HG03097 (cell line): ENCODE data around the gene CHFR.
"Not testable (repeated sequence)": the region's sequence is repeated elsewhere in the genome, so short reads cannot be mapped to it uniquely, and the experiment has no call there.

Experiments
- ATAC-seq: cut with Tn5 transposase; IDR thresholded peaks from one replicate; pipeline ENCODE4 v1.9.1; 2021; ENCODE audit not compliant: unreplicated experiment, low FRiP score

CHFR gene

DNA sequence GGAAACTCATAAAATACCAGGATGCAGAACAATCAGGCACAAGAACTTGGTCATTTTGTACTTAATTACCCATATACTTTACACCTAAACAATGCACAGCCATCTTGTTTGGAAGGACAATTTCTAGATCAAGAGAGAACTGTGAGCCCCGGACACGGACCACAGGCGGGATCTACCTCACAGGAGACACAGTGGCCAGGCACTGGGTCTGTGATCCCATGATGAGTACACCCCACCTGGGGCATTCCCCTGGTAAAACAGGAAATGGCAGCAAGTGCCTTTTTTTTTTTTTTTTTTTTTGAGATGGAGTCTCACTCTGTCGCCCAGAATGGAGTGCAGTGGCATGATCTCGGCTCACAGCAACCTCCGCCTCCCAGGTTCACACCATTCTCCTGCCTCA lies 74.0 kb downstream of the CHFR start:
- no peak for ATAC-seq

DNA sequence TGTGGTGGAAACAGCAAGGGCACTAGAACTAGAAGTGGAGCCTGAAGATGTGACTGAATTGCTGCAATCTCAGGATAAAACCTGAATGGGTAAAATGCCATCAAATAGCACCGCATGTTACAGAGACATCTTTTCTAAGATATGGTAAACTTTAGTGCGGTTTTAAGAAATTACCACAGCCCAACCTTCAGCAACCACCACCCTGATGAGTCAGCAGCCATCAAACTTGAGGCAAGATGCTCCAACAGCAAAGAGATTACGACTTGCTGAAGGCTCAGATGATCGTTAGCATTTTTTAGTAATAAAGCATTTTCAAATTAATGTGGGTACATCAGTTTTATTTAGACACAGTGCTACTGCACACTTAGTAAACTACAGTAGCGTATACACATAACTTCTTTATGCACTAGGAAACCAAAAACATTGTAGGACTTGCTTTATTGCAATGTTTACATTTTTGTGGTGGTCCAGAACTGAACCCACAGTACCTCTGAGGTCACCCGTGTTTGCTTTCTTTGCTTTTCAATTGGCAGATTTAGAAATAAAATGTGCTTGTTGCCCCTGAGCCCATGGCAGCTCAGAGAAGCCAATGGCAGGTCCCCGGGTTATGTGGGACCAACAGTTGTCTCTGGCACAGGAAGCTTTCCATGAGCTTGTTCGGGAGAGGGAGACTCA lies 74.6 kb downstream of the CHFR start:
- no peak for ATAC-seq

DNA sequence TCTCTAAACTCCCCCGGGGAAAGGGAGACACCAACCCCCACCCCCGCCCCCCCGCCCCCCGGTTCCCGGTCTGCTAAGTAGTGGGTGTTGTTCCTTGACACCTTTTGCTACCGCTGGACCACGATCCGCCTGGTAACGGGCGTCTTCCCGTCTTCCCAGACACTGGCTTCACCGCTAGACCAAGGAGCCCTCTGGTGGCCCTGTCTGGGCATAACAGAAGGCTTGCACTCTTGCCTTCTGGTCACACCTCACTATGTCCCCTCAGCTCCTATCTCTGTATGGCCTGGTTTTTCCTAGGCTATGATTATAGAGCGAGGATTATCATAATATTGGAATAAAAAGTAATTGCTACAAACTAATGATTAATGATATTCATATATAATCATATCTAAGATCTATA lies 78.0 kb downstream of the CHFR start:
- not testable (repeated sequence) for ATAC-seq

DNA sequence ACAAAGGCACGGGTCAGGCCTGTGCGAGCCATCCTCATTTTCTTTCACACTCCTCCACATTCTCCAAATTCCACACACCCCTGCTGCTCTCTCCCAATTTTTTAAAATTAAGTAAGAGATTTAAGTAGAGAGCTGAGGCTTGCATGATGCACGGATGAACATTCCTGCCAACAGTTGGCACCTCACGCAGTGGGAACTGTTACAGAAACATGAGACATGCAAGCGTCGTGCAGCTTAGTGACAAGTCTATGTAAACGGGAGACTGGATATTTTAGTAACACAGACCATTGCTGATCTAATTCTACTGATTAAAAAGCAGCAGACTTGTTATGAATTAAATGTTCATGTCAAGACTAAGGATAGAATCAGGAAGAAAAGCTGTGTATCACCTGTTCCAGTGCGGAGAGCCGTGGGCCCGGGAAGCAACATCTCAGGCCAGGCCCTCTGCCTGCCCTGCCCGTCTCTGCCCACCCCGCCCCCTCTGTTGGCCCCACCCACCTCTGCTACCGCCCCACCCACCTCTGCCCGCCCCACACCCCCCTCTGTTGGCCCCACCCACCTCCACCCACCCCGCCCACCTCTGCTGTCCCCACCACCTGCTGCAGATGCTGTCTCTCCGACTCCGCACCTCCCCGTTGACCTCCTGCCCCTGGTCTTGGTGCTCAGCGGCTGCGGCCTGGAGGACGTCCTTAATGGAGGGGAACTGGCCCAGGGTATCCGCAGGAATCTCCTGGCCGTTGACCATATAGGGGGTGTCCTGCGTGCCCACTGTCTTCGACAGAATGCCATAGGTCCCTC lies 79.9 kb downstream of the CHFR start:
- ATAC-seq, result no peak

DNA sequence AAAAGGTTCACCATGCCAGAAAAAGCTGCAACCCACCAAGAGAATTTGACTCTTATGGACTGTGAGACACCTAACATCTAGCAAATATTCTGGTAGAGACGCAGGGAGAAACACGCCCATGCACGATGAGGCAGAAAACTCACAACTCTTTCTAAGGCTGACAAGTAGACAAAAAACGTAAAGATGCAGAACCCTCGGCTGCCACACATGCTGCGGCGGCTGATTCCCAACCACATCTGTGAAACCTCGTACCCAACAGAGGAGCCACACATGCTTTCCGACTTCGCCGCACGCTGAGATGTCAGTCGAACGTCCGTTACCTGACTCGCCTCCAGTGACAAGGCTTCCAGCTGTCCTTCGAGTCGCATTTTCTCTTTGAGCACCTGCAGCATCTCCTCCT lies 80.5 kb downstream of the CHFR start:
- no peak for ATAC-seq

DNA sequence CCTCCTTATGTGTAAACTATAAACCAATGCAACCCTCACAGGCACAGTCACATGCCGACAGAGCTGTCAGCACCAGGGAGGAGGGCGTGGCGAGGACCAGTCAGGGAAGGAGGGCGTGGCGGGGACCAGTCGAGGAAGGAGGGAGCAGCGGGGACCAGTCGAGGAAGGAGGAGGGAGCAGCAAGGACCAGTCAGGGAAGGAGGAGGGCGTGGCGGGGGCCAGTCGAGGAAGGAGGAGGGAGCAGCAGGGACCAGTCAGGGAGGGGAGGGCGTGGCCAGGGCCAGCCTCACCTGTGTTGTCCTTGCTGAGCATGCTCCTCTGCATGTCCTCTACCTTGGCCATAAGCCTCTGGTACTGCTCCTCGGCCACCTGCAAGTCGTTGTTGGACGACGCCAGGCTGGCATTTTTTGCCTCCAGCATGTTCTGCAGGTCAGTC lies 83.0 kb downstream of the CHFR start:
- ATAC-seq, result no peak

DNA sequence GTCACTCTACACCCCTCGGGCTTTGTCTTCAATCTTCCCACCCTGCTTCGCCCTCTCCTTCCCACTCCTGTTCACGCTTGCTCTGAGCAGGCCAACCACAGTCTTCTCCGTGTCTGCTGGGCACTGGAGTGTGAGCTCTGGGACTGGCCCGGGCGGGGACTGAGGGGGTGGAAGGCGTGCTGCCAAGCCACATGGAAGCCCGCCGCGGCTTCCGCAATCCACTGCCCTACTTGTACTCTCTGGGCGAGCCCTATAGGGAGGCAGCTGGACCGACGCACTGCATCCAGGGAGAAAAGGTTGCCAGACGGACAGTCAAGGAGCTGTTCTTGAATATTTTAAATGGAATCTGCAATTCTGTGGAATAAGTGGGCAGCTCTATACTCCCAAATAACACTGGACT lies 83.5 kb downstream of the CHFR start:
- no peak for ATAC-seq

DNA sequence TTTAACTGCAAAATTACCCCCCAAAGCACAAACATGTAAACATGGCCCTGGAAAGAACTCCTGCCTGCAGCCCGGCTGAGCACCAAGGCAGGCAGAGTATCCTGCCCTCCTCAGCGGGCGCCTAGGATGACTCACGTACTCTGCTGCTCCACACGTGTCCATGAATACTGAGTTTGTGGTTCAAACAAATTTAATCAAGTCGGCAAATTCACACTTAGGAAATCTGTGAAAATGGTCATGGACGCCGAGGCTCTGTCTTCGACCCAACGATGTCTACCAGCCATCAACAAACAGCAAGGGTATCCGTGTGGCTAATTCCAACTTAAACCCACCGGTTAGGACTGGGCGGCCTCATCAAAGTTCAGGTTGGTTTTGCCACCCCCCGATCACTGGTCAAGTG lies 84.3 kb downstream of the CHFR start:
- ATAC-seq, result no peak

DNA sequence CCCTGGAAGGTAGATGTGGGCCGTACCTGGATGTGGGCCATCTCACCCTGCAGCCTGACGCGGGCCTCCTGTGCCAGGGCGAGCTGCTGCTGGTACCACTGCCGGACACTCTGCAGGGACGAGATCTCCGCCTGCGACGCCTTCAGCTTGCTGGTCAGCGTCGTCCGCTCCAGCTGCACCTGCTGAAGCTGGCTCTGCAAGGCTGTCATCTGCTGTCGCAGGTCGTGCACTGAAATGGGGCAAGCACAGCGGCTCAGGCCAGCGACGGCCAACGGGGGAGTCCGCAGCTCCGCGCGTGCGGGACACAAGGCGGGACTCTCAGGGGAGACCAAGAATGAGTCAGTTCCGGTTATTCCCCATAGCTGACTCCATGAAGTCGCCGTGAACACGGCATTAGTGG lies 85.7 kb downstream of the CHFR start:
- ATAC-seq, result no peak

DNA sequence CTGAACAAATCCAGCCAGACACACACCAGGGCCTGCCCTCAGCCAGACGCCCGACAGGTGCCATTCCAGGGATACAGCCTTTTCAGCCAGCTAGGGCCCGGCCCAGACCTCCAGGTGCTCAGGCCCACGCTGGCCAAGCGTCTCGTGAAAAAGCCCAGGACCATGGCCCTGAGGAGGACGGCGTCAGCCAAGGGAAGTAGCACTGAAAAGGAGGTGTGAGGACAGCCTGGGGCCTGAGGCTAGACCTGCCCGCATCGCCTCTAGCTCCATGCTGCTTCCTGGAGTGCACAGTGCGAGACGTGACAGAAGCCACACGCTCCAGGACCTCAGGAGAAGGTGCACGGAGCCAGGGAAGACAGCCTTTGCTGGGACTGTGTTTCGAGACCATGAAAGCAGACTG lies 88.6 kb downstream of the CHFR start:
- ATAC-seq, result no peak

DNA sequence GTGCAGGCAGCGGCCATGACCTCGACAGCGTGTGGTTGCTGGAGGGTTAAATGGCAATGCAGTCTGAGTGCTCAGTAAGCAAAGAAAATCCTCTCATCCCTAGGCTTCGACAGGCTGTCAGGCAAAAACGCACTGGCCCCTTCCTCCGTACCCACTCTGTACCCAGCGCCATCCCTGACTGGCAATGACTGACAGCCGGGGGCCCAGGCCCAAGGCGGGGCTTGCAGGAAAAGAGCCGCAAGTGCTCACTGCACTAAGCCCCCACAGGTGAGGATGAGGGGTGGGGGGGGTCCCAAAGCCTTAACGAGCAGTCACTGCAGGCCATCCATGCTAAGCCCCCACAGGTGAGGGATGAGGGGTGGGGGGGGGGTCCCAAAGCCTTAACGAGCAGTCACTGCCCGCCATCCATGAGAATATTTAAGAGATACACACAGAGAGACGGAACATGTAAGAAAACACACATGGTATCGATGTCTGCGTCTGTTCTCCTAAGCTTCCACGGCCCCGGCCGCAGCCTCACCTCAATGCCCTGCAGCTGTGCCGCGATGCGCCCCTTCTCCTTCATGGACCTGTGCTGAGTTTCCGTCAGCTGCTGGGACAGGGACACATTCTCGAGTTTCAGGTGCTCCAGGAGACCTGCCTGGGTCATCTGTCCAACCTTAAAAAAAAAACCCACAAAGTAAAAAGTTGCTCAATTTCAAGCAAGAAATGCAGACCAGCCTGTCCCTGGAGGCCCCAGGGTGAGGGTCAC lies 89.4 kb downstream of the CHFR start:
- no peak for ATAC-seq

DNA sequence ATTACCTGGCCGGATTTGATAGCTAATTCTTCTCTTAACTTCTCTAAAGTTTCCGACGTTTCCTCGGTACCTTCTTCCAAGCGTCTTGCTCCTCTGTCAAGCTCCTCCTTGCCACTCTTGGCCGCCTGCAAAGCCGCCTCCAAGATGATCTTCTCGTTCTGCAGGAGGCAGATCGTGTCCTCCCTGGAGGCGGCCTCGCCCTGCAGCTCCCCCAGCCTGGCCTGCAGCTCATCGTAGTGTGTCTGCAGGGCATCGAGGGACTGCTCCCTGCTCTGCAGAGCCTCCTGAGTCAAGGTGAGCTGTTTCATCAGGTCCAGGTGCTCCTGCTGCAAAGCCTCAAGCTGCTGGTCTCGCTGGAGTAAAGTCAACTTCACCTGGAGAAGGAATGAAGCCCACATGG lies 91.6 kb downstream of the CHFR start:
- ATAC-seq, result no peak

DNA sequence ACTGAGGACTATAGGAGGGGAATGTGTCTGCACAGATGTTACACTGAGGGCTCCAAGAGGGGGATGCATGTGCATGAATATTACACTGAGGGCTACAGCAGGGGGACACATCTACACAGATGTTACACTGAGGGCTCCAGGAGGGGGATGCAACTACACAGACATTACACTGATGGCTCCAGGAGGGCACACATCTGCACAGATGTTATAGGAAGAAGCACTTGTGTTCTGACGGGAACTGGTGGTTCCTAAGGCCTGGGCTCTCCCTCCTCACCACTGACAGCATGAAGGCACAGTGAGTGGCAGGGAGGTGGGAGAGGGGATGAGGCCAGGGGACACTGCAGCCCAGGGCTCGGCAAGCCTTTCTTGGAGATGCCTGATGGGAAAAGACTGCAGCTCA lies 95.5 kb downstream of the CHFR start:
- not testable (repeated sequence) for ATAC-seq

DNA sequence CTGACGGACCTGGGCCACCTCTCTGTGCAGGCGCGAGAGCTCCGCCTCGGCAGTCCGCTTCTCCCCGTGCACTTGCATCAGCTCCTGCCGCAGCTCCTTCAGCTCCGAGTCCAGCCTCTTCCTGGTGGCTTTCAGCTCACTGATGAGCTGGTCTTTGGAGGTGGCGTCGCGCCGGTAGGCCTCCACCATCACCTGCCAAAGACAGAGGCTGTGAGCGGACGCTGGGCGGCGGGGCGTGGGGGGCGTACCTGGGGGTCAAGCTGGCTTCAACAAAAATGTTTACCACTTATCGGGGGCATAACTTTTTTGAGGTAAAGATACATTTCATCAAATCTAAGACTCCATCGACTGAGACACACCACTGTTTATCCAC lies 98.3 kb downstream of the CHFR start:
- no peak for ATAC-seq

DNA sequence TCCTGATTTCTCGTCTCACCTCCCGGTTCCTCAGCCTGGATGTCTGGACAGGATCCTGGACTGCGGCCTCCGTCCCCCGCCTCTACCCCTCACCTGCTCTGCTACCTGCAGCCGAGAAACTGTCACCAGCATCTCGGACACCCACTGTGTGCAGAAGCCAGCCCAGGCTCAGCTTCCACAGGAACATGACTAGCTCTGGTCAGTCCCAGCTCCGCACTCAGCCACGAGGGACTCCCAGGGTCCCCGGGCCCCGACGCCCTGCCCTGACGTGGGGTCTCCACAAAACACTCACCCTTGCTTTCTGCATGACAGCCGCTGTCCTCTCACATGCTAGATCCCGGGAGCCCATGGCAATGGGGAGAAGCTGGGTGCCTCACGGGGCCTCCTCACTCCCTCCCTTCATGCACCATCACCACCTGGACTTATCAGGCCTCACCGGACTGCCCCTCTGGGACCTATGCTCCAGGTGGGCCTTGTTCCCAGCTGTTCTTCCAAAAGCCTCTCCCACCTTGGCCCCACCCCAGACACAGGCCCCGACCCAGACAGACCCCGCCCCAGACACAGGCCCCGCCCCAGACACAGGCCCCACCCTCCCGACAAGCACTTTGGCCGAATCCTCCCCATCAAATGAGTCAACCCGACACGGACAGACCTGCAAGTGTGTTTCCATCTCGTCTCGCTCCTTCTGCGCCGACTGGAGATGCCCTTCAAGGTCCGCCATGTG lies 98.9 kb downstream of the CHFR start:
- no peak for ATAC-seq

DNA sequence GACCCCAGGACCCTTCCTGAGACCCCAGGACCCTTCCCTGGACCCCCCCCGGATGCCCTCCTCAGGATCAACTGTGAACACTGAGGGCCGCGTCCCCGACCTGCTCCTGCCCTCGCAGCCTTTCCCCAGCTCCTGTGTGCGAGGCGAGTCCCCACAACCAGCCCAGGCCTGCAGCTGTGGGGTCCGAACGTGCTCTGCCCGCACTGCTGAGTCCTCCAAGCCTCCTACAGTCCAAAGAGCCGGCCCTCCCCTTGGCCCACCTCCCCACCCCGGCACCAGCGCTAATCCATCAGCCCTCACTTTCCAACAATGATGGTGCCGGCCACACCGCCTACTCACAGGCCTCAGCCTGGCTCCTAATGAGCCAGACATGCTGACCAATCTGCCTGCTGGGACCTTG lies 99.5 kb downstream of the CHFR start:
- no peak for ATAC-seq

DNA sequence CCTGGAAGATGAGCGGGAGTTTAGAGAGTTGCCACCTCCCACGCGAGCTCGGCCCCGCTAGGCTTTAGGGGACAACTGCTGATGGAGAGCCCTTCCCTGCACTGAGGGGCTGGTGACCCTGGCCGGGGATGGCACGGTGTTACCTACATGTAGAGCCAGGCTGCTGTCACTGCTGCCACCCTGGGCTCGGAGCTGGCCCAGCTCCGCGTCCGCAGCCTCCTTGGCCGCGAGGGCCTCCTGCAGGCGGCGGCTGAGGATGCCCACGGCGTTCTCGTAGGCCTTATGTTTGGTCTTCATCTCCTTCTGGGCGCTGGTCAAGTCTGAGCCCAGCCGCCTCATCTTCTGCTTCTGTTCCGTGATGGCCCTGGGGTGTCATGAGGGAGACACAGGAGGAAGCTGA lies 101.2 kb downstream of the CHFR start:
- ATAC-seq, result no peak

DNA sequence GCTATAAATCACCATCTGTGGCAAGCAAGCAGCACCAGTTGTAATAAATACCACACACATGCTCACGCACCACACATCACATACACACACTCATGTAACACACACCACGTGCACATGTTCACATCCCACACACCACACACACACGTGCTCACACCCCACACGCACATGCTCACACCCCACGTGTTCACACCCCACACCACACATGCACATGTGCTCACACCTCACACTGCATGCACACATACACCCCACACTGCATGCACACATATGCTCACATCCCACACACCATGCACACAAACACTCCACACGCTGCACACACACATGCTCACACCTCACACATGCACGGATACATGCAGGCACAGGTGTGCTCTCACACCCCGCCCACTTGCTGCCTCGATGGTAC lies 102.8 kb downstream of the CHFR start:
- ATAC-seq, result no peak

DNA sequence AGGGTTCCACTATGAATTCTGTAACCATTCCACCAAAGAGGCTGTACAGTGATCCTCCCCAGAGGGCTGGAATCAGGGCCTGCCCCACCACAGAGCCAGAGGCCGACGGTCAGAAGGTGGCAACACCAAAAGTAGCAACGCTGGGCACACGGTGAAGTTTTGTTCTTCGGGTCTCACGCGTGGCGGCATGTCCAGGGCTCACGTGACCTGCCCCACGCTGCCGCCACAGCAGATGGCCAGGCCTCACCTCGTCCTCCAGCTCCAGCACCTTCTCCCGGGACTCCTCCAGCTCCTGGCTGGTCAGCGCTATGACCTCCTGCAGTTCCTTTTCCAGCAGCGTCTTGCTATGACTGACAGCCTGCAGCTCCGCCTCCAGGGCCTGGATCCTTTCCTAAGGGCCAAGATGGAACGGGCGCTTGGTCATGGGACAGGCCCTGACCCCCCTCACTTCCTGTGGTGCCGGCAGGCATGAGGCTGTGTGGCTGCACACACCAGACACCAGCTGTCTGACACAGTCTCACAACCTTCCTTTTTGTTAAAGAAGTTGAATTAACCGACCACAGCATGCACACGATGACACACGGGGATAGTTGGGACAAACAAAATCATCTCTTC lies 103.4 kb downstream of the CHFR start:
- no peak for ATAC-seq
